OCI-LY7 (cell line): ENCODE data around the gene VEGFB.

ENCODE experiments used
- CTCF ChIP-seq: fragments of 200-600 bp; sonication (generic); conservative IDR thresholded peaks from 2 replicates; pipeline ENCODE4 v1.5.1; 2014; ENCODE audit warnings: mild to moderate bottlenecking, antibody characterized with exemption, low read length, moderate library complexity, mixed read lengths
- EZH2phosphoT487 ChIP-seq: fragments of 200-600 bp; sonication (generic); IDR thresholded peaks from 2 replicates; pipeline ENCODE4 v1.6.1; 2018; ENCODE audit warnings: low read depth, borderline replicate concordance, mild to moderate bottlenecking, mixed run types, antibody characterized with exemption, low read length, moderate library complexity, mixed read lengths

GRCh38 chr11:64244966-64245365, 10.6 kb downstream of the VEGFB start:
- no peak for TF ChIP-seq CTCF
- TF ChIP-seq EZH2phosphoT487: no peak
